OCI-LY1 (cell line): ENCODE data around the gene BBS12.

Source experiments
- H2AFZ ChIP-seq: fragments of 200-600 bp; sonication (generic), shearing (Covaris generic); 2 replicates; pipeline ENCODE4 v1.6.0; 2014; ENCODE audit warnings: antibody characterized with exemption, mild to moderate bottlenecking, low read length
- H3F3A ChIP-seq: fragments of 200-600 bp; sonication (generic), shearing (Covaris generic); 2 replicates; pipeline ENCODE4 v1.6.0; 2014; ENCODE audit warnings: mild to moderate bottlenecking, antibody characterized with exemption, low read length, moderate library complexity; ENCODE audit not compliant: insufficient read depth
- H3K27ac ChIP-seq: fragments of 200-600 bp; sonication (generic); 2 replicates; pipeline ENCODE4 v1.5.1; 2014; ENCODE audit warnings: low read length, mixed run types, mild to moderate bottlenecking, low read depth; ENCODE audit not compliant: poor library complexity, severe bottlenecking
- H3K27me3 ChIP-seq: fragments of 200-600 bp; sonication (generic); 2 replicates; pipeline ENCODE4 v1.6.0; 2014; ENCODE audit warnings: antibody characterized with exemption, mild to moderate bottlenecking, low read length, moderate library complexity; ENCODE audit not compliant: insufficient read depth
- H3K36me3 ChIP-seq: fragments of 200-600 bp; sonication (generic); 2 replicates; pipeline ENCODE4 v1.6.1; 2014; ENCODE audit warnings: mild to moderate bottlenecking, antibody characterized with exemption, low read length, moderate library complexity, mixed read lengths; ENCODE audit not compliant: insufficient read depth
- H3K4me1 ChIP-seq: fragments of 200-600 bp; sonication (generic); 2 replicates; pipeline ENCODE4 v1.5.1; 2014; ENCODE audit warnings: mild to moderate bottlenecking, low read length, moderate library complexity; ENCODE audit not compliant: insufficient read depth, severe bottlenecking
- H3K4me2 ChIP-seq: fragments of 200-600 bp; sonication (generic), shearing (Covaris generic); 2 replicates; pipeline ENCODE4 v1.6.1; 2014; ENCODE audit warnings: low read length
- H3K4me3 ChIP-seq: fragments of 200-600 bp; sonication (generic); 2 replicates; pipeline ENCODE4 v1.5.1; 2014; ENCODE audit warnings: low read length, low read depth, mild to moderate bottlenecking, mixed read lengths; ENCODE audit not compliant: poor library complexity, severe bottlenecking
- H3K79me2 ChIP-seq: fragments of 200-600 bp; shearing (Covaris generic); 2 replicates; pipeline ENCODE4 v1.6.1; 2016; ENCODE audit warnings: mixed run types, low read length, mixed read lengths; ENCODE audit not compliant: insufficient read depth
- H3K9ac ChIP-seq: fragments of 200-600 bp; sonication (generic), shearing (Covaris generic); 2 replicates; pipeline ENCODE4 v1.6.1; 2014; ENCODE audit warnings: mild to moderate bottlenecking, low read length, mixed read lengths
- H3K9me2 ChIP-seq: fragments of 200-600 bp; sonication (generic), shearing (Covaris generic); 2 replicates; pipeline ENCODE4 v1.6.1; 2014; ENCODE audit warnings: low read depth, mild to moderate bottlenecking, low read length, mixed read lengths
- H3K9me3 ChIP-seq: fragments of 200-600 bp; shearing (Covaris generic); 2 replicates; pipeline ENCODE4 v1.6.1; 2014; ENCODE audit warnings: low read length, mixed read lengths
- H4K20me1 ChIP-seq: fragments of 200-600 bp; sonication (generic), shearing (Covaris generic); 2 replicates; pipeline ENCODE4 v1.6.0; 2016; ENCODE audit warnings: mild to moderate bottlenecking, low read length; ENCODE audit not compliant: insufficient read depth
- EZH2 ChIP-seq: fragments of 200-600 bp; sonication (generic), shearing (Covaris generic); IDR thresholded peaks from 2 replicates; pipeline ENCODE4 v1.8.0; 2017; ENCODE audit warnings: borderline replicate concordance, mixed run types, mild to moderate bottlenecking, antibody characterized with exemption, low read length, moderate library complexity, mixed read lengths
- TF ChIP-seq, protein P1 (sequence below): fragments of 200-600 bp; sonication (generic), shearing (Covaris generic); IDR thresholded peaks from 2 replicates; pipeline ENCODE4 v1.5.1; 2017; ENCODE audit warnings: mild to moderate bottlenecking, antibody characterized with exemption, low read length, moderate library complexity, mixed read lengths

BBS12 gene

DNA sequence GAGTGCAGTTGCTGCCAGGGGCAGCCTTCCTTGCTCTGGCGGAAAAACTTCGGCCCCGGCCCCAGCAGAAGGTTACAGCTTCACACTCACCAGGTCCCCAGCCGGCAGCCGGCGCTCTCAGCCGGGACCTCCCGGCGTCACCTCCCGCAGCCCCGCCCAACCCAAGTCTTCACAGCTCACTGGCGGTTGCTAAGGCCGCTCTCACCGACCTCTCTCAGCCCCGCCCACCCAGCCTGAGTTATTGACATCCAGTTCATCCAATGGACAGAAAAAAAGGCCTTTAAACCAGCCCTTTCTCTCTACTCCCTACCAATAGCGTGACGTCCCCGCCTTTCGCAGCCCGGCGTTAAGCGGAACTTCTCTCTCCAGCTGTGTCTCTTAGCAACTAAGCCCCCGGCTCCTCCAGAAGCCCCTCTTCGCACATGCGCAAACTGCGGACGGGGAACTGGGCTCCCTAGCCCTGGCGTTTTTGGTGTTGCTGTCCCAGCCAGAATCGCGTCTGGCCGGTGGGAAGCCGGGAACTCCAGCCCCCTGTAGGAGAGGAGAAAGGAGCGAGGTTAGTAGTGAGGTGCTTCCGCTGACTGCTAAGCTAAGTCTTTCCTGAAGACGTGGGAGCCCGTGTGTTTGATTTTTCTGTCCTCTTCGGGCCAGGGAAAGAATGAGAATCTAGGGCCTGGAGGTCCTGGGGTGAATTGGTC is at the start of gene BBS12:
Gene BBS12 (plus strand): TSS at position 376 of the 698 bp plus-strand sequence. CDS start 9,189 bp downstream, outside the sequence.
- no peak within 1 kb of the TSS for H3K27ac ChIP-seq
- no peaks in the 10 kb centered on the region for H4K20me1 ChIP-seq
- no peaks in the 10 kb centered on the region for H3K36me3 ChIP-seq
- no peaks in the 10 kb centered on the region for H3F3A ChIP-seq
- H3K9me2 ChIP-seq: no peaks in the 10 kb centered on the region
- peak within 1 kb of the TSS; percentile 59 for H3K9ac ChIP-seq
- no peak for TF ChIP-seq EZH2
- TF ChIP-seq, protein P1, sequence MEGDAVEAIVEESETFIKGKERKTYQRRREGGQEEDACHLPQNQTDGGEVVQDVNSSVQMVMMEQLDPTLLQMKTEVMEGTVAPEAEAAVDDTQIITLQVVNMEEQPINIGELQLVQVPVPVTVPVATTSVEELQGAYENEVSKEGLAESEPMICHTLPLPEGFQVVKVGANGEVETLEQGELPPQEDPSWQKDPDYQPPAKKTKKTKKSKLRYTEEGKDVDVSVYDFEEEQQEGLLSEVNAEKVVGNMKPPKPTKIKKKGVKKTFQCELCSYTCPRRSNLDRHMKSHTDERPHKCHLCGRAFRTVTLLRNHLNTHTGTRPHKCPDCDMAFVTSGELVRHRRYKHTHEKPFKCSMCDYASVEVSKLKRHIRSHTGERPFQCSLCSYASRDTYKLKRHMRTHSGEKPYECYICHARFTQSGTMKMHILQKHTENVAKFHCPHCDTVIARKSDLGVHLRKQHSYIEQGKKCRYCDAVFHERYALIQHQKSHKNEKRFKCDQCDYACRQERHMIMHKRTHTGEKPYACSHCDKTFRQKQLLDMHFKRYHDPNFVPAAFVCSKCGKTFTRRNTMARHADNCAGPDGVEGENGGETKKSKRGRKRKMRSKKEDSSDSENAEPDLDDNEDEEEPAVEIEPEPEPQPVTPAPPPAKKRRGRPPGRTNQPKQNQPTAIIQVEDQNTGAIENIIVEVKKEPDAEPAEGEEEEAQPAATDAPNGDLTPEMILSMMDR: peak; percentile 35
- peak within 1 kb of the TSS; percentile 87 for H2AFZ ChIP-seq
- H3K4me1 ChIP-seq: peaks cover 19% of the 10 kb centered on the region
- H3K9me3 ChIP-seq: 0 out of 2 replicates have a peak, but pooled peaks cover 3% of the 10 kb centered on the region
- no peaks in the 10 kb centered on the region for H3K27me3 ChIP-seq
- peak within 1 kb of the TSS; percentile 92 for H3K4me2 ChIP-seq
- H3K79me2 ChIP-seq: no peaks in the 10 kb centered on the region
- peak within 1 kb of the TSS; percentile 84 for H3K4me3 ChIP-seq

DNA sequence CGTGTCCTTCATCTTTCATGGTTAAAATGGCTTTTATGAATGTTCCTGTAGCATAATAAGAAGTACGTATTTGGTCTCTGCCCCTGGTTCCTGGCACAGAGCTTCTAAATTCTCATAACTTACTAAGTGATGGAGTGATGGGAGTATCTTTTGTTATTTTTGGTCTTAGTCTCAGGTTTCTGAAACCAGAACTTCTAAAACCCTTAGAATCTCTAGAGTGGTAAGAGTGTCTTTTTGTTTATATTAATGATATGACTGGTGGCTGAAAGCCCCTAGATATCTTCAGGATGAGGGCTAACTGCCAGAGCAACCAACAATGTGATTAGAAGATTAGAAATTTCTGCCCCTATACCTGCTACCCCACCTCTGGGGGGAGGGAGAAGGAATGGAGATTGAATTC is 45.8 kb upstream of the BBS12 start:
- Histone ChIP-seq H3K9me2 (no peaks in the 10 kb centered on the region), H3K36me3 (no peaks in the 10 kb centered on the region), H3K4me3 (no peak overlapping the region), H3K9ac (no peak overlapping the region), H3K4me2 (no peak overlapping the region), H3K27ac (no peak overlapping the region), H4K20me1 (no peaks in the 10 kb centered on the region), H3K4me1 (no peaks in the 10 kb centered on the region), H3K27me3 (no peaks in the 10 kb centered on the region), H3K79me2 (no peaks in the 10 kb centered on the region), H2AFZ (no peak overlapping the region), H3F3A (no peaks in the 10 kb centered on the region), H3K9me3 (no peaks in the 10 kb centered on the region)
- no peak for TF ChIP-seq EZH2
- TF ChIP-seq, protein P1: no peak

DNA sequence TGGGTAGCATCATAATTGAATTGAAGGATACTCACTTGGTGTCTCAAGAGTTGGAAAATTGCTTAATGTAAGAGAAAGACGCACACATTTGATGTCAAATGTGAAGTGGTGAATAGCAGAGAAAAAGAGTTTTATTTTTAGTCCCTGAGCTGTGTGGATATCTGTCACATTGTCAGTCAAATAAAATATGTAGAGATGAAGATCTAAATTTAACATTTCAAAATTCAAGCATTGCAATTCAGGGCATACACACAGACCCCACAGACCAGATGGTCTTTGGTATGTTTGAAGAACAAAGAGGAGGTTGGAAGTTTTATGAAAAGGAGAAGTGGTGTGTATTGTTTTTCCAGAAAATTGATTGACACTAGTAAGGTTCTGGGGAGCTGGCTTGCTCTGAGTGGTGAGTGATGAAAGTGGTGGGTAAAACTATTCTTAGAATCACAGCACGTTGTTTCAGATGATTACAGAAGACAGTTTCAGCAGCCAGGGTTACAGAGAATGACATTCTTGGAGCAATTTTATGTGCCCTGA is 44.9 kb upstream of the BBS12 start:
- no peaks in the 10 kb centered on the region for H3K4me1 ChIP-seq
- H3K27ac ChIP-seq: no peak overlapping the region
- no peaks in the 10 kb centered on the region for H3K9me3 ChIP-seq
- H2AFZ ChIP-seq: no peak overlapping the region
- H3K9ac ChIP-seq: no peak overlapping the region
- no peaks in the 10 kb centered on the region for H3F3A ChIP-seq
- no peak overlapping the region for H3K4me3 ChIP-seq
- no peaks in the 10 kb centered on the region for H3K79me2 ChIP-seq
- no peaks in the 10 kb centered on the region for H3K36me3 ChIP-seq
- H3K4me2 ChIP-seq: no peak overlapping the region
- no peaks in the 10 kb centered on the region for H3K27me3 ChIP-seq
- no peak for TF ChIP-seq EZH2
- TF ChIP-seq, protein P1: no peak
- no peaks in the 10 kb centered on the region for H3K9me2 ChIP-seq
- H4K20me1 ChIP-seq: no peaks in the 10 kb centered on the region
